ENCODE data around the gene CASZ1.

The CASZ1 gene, protein sequence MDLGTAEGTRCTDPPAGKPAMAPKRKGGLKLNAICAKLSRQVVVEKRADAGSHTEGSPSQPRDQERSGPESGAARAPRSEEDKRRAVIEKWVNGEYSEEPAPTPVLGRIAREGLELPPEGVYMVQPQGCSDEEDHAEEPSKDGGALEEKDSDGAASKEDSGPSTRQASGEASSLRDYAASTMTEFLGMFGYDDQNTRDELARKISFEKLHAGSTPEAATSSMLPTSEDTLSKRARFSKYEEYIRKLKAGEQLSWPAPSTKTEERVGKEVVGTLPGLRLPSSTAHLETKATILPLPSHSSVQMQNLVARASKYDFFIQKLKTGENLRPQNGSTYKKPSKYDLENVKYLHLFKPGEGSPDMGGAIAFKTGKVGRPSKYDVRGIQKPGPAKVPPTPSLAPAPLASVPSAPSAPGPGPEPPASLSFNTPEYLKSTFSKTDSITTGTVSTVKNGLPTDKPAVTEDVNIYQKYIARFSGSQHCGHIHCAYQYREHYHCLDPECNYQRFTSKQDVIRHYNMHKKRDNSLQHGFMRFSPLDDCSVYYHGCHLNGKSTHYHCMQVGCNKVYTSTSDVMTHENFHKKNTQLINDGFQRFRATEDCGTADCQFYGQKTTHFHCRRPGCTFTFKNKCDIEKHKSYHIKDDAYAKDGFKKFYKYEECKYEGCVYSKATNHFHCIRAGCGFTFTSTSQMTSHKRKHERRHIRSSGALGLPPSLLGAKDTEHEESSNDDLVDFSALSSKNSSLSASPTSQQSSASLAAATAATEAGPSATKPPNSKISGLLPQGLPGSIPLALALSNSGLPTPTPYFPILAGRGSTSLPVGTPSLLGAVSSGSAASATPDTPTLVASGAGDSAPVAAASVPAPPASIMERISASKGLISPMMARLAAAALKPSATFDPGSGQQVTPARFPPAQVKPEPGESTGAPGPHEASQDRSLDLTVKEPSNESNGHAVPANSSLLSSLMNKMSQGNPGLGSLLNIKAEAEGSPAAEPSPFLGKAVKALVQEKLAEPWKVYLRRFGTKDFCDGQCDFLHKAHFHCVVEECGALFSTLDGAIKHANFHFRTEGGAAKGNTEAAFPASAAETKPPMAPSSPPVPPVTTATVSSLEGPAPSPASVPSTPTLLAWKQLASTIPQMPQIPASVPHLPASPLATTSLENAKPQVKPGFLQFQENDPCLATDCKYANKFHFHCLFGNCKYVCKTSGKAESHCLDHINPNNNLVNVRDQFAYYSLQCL (N-terminal part only)

DNA sequence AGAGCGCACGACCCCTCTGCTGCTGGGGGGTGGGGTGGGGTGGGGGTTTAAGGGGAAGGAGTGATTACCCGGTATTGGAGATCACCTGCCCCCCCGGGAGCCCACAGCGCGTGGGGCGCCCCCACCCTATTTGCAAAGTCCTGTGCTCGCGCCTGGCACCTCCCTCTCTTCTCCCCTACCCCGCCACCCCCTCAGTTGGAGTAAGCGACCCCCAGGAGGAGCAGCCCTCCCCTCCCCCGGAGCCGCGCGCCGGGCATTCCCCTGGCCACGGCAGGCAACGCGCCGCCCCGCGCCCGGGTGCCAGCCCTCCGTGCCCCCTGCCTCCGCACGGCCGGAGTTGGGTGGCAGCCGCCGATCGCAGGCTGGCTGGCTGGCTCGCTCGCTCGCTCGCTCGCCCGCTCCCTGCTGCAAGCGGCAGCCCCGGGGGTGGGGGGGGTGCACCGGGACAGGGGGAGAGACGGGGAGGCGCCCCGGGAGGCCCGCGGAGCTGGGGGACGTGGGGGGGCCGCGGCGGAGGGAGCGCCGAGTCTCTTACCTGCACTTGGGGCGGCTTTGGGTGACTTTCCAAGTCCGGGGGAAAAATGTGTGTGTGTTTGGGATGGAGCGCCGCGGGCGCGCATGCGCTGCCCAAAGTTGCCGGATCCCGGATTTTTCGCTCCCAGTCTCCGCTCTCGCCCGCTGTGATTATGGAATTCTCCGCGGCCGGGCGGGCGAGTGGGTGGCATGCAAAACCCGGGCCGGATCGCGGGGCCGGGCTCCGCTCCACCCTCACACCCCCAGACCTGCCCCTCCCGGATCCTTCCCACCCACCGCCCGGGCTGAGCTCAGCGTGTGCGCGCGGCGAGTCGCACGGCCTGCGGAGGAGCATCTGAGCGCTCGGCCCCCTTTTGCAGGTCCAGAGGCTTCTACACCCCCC is at the start of gene CASZ1:
TSS of gene CASZ1 (minus strand) at position 618 of the 916 bp plus-strand sequence. CDS start 102,757 bp downstream, outside the sequence.
- DNase-seq: no peak

DNA sequence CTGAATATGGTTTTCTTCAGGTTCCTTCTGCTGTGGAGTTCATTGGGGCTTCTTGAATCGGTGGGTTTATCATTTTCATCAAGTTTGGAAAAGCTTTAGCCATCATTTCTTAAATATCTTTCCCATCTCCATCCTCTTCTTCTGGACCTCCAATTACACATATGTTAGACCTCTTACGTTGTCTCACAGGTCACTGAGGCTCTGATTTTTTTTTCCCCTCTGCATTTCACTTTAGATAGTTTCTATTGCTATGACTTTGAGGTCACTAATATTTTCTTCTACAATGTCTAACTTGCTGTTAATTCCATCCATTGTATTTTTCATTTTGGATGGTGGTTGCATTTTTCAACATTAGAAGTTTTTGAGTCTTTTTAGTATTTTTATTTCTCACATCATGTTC is 47.3 kb upstream of the CASZ1 start:
- no peak for DNase-seq

DNA sequence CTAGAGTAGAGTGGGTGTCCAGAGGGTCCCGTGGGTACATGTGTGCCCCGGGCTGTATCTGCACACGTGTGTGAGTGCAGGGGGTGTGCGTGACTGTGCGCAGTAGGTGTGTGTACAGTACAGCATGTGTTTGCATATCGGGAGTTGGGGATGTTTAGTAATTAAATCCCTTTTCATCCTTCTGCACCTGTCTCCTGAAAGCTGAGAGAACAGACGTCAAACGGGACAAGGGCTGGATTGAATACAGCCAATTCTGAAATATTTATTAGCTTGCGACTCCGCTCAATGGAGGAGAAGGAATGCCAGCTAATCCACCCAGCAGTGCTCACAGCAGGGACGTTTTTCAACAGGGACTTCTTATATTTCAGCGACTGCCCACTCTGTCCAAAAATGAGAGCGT is 44.7 kb upstream of the CASZ1 start:
- DNase-seq: no peak

DNA sequence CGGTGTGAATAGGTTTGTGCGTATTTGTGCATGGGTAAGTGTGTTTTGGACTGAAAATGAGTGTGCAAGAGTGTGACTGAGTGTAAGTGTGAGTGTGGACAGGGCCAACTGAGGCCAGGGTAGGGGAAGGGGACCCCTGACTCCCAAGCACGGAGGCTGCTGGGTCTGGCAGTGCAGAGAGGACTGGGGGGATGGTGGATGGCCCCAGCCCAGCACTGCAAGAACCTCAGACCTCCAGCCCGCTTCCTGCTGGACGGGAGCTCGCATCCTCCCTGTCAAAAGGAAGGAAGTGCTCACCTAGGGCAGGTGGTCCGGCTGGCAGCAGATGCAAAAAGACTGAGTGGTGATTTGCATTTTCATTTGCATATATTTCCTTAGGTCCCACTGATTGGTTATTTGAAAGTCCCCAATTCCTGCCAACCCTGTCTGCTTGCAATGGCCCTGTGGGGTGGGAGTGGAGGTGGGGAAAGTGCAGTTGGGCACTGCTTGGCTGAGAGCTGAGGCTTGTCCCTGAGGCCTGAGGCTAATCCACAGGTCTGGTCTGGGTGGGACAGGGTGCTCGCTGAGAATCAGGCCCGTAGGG is 42.8 kb upstream of the CASZ1 start:
- DNase-seq: no peak

DNA sequence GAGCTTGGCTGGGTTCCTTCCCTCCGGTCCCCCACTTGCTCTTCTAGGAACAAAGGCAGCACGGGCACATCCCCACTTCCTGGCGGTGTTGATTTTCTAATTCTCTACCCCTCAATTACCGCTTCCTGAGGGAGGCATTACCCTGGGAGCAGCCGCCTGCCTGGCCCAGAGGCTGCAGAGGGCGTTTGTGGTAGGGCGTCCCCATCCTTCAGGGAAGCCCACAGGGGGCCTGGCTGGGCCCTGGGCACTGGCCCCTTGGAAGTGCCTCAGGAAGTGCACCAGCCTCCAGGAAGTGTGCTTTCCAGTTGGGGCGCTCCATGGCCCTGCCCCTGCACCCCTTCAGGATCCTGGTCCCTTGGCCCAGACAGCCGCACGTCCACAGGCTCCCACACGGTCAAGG is 42.1 kb upstream of the CASZ1 start:
- no peak for DNase-seq

DNA sequence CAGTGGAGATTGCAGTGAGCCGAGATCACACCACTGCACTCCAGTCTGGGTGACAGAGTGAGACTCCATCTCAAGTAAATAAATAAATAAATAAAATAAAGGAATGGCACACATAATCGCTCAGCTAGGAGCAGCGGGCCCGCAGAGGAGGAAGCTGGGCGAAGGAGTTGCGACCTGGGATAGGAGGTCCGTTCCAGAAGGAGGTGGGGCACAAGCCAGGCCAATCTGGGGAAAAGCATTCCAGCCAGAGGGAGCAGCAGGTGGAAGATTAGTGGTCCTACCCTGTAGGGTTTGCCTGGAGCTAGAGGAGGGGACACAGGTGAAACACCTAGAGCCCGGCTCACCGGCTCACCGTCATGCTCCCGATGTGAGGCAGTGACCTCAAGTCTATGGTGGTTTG is 40.3 kb upstream of the CASZ1 start:
- no peak for DNase-seq

DNA sequence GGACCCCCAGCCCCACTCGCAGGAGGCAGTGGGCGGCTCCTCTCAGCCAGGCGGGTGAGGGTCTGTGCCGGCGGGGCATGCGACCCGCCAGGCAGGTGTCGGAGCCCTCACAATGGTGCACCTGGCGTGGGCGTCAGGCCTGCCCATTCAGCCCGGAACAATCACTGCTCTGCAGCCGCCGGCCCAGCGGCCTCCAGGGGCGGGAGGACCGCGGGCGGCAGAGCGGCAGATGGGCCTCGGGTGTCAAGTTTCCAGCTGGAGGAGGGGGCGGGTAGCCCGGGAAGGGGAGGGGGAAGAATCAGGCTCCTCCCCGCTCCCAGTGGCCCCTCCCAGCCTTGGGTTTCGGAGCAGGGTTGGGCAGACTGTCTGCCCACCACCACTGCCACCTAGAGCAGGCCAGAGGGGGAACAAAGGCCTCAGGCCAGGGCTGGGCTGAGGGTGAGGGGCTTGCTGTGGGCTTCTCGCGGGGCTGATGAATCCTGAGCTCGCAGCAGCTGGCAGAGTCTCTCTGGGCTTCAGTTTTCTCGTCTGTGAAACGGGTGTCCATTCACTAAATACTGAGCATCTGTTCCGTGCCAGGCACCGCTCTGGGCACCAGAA is 39.5 kb upstream of the CASZ1 start:
- DNase-seq: no peak

DNA sequence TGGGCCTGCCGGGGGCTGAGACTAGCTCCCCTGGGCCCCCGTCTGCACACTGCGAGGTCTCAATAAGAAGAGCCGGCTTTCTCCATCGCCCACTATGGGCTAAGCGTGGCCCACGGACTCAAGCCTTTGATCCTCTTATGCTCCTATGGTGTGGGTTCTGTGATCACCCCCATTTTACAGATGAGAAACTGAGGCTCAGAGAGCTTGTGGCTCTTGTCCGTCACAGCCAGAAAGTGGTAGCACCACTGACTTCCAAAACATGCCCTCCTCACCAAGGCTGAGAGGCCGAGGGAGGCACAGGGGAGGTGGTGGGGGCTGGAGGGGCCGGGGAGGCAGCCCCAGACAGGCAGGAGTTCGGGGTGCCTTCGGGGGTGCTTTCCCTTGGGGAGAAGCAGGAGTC is 39.0 kb upstream of the CASZ1 start:
- DNase-seq: no peak

DNA sequence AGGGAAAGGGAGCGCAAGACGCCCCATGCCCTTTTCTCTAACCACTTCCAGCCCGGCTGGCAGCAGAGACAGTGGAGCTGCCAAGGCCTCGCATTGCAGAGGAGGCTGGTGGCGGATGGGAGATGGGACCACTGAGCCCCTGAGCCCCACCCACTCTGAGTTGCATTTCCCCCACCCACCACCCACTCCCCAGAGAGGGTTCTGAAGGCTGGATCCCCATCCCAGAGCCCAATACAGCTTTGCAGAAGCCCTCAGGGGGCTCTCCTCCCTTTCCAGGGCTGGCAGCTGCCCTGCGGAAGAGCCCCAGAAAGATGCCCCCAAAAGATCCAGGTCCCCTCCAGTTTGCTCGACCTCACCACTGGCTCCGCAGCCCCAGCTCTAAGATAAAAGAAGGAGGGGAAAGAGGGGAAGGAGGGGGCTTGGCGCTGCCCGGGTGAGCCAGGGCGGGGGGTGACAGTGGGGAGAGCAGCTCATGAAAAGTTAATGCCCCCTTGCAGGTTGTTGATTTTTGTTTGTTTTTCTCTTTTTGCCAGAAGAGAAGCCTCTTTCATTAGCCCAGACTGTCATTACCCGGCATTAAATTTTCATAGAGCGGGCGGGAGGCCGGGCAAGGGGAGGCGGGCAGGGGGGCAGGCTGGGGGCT is 38.4 kb upstream of the CASZ1 start:
- no peak for DNase-seq

DNA sequence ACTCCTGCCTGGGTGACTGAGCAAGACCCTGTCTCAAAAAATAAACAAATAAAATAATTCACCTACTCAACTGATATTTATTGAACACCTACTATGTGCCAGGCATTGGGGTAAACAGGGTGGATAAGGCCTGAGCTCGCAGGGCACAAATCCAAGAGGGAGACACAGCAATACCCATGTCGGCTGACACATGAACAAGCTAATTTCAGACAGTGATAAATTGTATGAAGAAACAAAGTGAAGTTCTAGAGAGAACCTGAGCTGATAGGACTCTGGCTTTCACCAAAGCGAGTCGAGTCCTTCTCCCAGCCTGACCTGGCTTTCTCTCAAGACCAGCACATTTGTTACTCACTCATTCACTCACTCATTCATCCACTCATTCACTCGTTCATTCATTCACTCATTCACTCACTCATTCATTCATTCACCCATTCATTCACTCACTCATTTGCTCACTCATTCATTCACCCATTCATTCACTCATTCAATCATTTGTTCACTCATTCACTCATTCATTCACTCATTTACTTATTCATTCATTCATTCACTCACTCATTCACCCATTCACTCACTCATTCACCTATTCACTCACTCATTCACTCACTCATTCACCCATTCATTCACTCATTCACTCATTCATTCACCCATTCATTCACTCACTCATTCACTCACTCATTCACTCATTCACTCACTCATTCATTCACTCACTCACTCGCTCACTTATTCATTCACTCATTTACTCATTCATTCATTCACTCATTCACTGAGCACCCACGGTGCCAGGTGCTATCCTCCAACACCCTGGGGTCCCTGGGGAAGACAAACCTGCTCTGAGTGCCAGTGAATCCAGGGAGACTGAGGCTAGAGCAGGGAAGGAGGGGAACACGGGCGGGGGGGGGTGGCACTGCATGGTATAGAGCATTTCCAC is 37.4 kb upstream of the CASZ1 start:
- DNase-seq: no peak

DNA sequence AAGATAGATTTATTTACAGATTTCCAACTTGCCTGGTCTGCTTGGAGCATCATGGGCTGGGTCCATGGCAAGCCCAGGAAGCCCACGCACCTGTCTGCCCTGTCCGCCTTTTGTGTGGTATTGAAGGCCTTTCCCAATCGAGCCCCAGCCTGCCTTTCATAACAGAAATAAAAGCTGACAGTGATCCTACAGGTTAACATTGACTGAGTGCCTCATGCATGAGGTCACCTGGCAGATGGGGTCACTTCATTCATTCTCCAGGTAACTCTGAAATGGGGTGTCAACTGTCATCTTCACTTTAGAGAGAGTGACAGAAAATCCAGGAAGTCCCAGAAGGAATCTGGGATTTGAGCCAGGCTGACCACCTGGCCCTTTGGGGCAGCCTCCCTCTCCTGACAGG is 36.3 kb upstream of the CASZ1 start:
- DNase-seq: no peak

DNA sequence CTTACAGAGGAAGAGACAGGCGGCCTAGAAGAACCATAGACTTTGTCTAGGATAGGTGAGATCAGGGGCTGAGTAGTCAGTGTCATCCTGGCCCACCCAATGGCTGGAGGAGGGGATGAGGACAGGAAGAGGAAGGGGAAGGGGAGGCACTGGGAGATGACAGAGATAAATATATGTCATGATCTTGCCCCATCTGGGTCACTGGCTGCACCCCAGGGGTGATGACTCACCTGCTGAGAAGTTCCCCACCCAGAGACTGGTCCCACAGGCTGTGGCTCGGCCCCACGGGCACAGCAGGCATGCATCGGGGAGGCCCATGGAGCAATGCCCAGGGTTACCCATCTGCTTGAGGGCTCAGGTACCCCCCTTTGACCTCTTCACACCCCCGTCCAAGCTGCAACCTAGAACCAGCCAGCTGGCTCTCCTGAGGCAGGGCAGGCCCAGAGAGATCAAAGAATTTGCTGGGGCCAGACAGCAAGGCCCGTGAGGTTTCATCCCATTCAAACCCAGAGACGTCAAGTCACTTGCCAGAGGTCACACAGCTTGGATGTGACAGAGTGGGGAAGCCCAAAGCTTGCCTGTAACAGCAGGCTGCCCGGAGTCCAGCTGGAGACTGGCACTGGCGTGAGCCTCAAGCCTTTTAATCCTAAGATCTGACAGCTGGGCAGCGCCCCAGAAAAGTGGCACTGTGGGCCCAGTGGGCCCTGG is 34.7 kb upstream of the CASZ1 start:
- peak; percentile 11 for DNase-seq

DNA sequence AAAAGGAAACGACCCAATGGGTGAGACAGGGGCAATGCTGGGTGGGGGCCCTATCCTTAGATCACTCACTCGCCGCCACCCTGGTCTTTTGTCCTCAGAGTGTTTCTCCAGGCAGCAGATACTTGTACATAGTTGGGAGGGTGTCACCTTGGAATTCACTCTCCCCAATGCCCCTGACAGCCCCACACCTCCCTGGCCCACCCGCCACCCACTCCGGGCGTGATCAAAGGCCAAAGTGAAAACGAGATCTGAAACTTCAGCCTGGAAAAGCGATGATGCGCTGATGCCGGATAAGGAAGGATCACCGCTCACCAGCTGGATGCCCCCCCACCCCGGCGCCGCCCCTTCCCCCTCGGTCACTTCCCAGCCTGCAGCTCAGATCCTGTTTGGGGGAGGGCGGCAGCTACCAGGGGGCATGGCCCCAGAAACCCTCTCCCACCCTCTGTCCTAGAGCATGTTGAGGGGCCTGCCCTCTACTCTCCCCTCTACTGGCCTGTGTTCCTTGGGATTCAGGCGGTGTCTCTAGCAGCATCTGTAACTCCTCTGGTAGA is 33.6 kb upstream of the CASZ1 start:
- DNase-seq: no peak

DNA sequence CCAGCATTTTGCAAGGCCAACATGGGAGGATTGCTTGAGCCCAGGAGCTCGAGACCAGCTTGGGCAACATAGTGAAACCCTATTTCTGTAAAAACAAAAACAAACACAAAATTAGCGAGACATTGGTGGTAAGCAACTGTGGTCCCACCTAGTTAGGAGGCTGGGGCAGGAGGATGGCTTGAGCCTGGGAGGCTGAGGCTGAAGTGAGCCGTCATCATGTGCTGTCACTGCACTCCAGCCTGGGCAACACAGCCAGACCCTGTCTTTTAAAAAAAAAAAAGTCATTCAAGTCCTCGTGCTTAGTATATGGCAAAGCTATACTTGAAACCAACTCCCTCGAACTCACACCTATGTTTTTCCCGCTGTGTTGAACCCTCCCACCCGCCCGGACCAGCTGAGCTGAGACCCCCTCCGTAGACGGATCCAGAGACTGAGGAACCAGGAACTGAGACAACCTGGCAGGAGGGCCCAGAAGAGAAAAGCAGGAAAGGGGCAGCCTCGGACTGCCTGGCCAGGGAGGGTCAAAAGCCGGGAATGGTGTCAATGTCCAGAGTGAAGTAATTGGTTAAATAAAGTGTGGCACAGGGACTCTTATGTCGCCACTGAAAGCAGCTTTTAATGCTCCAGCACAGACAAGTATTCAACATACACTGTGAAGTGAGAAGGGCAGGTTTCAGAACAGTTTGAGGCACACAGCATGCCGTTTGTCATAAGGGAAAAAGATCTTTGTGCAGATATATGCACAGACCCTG is 32.8 kb upstream of the CASZ1 start:
- no peak for DNase-seq

DNA sequence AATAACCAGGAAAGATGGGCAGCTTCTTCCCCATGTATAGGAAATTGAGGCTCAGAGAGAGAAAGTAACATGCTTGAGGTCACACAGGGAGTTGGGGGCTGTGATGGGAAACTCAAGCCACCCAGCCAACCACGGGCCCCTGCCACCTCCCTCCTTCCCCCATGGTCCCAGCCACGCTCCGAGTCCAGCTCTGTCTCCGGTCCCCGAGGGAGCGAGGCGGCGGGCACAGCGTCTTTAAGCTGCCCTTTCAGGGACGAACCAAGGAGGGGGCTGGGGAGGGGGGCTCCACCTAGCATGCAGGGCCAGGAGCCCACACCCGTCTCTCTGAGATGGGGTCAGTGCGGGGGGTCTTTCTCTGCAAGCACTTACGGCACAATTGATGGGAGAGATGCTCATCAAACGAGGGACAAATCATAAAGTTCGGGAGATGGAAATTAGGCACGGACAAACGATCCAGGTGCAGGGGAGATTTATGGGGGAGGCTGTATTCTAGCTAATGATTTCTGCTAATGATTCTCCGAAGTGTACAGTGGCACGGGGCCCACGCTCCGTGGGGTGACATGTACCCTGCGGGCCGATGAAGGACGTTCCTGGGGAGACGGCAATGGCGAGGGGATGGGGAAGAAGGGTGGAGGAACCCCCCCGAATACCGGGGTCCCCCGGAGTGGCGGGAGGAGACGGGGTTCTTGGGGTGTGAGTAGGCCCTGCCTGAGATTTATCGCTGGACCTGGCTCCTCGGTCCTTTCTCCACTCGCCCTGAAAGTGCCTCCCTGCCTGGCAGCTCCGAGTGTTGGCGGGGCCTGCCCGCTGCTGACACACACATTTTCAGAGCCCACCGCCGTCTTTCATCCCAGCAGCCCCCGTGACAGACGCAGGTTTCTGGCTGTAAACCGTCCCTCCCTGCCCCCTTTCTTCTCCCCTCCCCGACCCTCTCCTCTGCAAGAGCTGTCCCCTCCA is 31.2 kb upstream of the CASZ1 start:
- DNase-seq: no peak

DNA sequence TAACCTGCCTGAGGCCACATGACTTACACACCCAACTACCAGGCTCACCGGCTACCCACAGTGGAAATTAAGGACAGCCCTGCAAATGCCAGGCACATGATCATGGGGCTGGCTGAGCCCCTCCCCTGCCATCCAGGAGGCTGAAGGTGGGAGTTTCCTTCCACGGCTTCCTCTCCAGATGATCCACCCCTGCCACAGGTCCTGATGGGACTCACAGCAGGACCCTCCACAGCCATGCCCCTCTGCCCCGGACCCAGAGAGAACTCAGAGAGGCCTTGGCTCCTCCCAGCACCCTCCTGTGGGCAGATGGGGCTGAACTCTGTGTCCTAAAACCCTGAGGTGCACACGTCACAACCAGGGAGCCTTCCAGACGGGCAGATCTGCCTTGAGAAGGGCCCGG is 29.1 kb upstream of the CASZ1 start:
- no peak for DNase-seq

All from NK-92 treated with Interleukin-12 subunit alpha and Interleukin-12 subunit beta, amount 100 ng/mL, for 24 hours (cell line).